NCI-H345 treated with DMSO at 0.1 percent for 48 hours (cell line): ENCODE data around the gene HELZ2.
"Not testable (repeated sequence)": the region's sequence is repeated elsewhere in the genome, so short reads cannot be mapped to it uniquely, and the experiment has no call there.

Experiments
- DNase-seq: peaks from one replicate; lab custom pipeline; 2025; ENCODE audit not compliant: unreplicated experiment; lab: John Stamatoyannopoulos, UW

The HELZ2 gene

DNA sequence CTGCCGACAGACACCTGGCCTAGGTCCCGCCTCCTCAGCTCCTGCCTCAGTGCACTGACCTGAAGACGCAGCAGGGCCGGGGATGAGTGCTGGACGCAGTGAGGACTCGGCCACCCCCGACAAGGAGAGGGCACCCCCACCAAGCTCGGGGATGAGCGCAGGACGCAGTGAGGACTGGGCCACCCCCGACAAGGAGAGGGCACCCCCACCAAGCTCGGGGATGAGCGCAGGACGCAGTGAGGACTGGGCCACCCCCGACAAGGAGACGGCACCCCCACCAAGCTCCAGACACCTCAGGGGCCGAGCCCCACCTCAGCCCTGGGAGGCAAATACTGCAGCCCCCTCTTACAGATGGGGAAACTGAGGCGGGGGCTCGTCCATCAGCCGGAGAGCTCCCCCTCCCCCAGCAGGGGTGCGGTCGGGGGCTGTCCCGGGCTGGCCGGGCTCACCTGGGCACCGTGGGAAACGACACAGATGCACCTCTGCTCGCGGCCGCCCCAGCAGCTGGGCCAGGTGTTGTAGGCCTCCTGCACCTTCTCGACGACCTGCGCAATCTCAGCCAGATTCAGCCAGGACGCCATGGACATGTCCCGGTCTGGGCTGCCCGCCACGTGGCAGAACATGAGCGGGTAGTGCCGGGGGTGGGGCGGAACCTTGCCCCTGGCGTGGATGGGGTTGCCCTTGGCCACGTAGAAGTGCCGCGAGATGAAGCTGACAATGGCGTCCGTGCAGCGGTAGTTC, 7.5 kb downstream of the HELZ2 start:
- DNase-seq: no peak

DNA sequence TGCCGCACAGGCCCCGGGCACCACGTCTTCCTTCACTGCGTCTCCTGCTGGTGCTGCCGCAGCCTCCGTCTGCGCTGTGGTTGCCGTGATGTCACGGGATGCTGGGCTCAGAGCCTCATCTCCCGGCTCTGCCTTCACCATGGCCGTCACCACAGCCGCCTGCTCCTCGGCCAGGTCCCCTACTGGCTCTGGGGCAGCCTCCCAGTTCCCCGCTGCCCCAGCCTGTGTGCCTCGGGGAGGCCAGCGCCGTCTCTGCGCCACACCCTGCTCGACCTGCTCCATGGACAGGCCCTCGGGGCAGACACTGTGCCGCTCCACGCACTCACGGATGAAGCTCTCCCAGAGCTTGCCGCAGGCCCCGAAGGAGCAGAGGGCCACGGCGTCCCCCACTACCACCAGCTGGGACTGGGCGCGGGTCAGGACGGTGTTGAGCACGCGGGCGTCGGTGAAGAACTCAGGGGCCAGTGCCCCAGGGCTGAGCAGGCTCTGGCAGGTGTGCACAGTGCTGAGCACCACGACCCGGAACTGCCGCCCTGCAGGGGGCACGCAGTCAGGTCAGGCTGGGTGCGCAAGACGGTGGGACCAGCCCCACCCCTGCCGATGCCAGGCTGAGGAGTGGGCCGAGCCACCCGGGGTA, 8.2 kb downstream of the HELZ2 start:
- DNase-seq: no peak

DNA sequence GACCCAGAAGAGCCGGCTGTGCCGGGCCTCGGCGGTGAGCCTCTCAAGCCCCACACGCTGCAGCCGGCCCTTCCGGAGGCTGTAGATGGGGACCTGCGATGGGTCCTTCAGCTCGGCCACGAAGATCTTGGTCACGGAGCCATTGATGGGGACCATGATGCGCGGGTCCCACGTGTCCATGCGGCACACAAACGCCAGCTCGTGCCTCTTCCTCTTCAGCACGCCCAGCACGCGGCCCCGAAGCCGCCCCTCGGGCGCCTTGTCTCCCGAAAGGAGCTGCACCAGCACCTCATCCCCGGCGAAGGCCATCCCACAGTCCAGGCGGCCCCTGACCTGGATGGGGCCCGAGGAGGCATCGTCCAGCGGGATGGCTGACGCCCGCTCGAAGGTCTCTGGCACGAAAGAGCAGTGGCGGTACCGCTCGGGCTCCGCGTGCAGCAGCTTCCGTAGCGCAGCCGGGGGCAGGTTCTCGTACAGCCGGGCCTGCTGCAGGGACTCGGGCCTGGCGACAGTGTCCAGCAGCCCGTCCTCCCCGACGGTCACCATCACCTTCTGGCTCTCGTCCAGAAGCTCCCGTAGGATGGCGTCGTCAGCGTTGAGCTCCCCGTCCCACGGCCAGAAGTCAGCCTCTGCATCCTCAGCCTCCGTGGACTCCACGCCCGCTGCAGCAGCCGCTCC, 8.9 kb downstream of the HELZ2 start:
- DNase-seq: no peak

DNA sequence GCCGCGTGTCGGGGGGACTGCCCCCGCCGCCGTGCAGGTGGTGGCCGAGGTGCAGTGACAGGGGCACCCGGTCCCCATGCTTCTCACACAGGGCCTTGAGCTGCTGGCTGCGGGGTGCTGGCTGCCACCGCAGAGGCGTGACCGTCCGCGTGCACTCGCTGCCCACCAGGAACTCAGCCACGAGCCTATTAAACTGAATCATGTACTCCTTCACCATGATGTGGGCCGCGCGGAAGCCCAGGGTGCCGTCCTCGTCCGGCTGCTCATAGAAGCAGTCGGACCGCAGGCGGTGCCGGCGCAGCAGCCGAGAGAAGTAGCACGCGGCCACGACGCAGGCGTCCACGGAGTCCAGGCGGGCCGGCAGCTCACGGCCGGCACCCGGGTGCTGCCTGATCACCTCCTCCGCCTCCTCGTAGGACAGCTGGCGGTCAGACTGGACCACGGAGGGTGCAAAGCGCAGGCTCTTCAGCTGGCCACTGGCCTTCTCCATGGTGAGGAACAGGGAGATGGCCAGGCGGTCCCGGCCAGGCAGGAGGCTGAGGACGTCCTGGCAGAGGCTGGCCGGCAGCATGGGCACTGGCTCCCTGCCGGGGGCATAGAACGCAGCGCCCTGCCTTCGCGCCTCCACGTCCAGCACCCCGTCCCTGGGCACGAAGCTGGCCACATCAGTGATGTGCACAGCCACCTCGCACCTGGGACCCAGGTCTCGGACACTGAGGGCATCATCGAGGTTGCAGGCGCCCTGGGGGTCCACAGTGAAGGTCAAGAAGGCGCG, 9.8 kb downstream of the HELZ2 start:
- DNase-seq: no peak

DNA sequence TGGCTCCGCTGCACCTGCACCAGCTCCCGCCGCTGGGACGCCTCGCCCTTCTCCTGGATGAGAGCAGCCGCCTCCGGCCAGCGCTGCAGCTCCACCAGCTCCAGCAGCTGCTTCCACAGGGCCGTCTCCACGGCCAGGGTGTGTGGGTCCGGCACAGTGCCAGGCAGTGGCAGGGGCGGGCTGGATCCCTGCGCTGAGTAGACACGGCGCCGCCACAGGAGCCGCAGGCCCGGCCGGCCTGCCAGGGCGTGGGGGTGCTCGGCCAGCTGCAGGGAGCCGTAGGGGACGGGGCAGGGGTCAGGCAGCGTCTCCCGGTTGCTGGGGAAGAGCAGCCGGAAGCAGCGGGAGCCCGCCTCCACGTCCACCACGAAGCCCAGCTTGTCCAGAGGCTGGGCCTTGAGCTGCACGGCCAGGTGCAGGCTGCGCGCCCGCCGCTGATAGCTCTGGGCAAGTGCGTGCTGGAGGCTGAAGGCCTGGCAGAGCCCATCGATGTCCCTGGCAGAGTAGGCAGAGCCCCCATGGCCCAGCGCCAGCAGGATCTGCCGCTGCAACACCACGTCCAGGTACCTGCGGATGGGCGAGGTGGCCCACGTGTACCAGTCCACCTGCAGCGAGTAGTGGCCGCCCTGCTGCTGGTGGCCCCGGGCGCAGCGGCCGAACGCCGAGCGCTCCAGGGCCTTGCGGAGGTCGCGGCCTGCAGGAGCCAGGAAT, 10.7 kb downstream of the HELZ2 start:
- no peak for DNase-seq

DNA sequence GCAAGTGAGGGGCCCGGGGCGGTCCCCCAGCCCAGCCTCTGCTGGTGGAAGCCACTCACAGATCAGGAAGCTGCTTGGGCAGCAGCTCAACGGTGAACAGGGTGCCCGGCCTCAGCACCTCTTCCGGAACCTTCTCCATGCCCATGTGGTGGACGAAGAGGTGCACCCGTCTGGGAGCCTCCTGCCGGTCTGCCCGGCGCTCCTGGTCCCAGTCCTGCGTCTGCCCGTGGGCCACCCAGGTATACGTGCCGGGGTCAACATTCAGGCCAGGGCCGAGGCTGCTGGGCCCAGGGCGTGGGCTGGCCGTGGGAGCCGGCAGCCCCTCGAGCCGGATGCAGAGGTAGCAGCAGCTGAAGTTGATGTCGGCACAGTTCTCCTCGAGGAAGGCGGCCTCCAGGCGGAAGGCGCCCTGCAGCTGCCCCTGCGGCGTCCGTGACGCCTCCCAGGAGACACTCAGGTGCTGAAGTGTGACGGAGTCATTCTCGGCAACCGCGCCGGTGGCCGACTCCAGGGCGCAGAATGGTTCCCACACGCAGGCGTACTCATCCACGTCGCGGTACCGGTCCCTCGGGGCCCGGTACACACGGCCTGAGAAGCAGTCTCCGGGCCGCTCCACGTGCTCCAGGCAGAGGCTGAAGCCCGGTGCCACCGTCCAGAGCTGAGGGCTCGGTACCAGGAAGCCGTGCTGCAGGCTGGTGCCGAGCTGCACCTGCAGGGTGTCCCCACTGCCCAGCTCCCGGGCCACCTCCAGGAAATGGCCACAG, 11.4 kb downstream of the HELZ2 start:
- no peak for DNase-seq

DNA sequence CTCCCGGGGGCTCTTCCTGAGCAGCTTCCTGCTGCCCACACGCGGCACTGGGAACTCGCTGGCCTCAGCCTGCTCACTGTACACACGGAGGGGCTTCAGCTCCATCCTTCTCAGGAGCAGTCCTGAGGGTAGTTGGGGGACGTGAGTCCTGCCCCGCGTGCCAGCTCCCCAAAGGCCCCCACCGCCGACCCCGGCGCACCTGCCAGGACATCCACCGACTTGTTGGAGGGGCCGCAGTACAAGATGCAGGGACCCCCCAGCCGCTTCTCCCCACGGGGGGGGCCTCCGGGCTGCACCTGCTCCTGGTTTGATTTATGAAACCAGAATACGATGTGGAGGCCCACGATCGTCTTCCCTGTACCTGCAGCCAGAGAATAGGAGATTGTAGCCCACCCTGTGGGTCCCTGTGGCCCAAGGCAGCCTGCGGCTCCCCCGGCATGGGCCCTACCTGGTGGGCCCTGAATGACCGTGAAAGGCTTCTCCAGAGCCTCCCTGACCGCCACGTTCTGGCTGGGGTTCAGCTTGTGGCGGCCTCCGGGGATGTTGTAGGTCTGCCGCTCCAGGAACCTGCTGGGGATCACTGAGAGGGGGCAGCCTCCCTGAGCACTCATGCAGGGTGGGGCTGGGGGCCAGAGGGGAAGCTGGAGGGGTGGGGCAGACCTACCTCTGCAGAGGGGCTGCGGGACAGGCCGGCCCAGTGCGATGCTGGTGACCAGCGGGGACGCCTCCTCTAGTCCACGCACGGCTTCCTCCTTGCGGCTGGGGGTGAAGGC, 12.2 kb downstream of the HELZ2 start:
- DNase-seq: no peak

DNA sequence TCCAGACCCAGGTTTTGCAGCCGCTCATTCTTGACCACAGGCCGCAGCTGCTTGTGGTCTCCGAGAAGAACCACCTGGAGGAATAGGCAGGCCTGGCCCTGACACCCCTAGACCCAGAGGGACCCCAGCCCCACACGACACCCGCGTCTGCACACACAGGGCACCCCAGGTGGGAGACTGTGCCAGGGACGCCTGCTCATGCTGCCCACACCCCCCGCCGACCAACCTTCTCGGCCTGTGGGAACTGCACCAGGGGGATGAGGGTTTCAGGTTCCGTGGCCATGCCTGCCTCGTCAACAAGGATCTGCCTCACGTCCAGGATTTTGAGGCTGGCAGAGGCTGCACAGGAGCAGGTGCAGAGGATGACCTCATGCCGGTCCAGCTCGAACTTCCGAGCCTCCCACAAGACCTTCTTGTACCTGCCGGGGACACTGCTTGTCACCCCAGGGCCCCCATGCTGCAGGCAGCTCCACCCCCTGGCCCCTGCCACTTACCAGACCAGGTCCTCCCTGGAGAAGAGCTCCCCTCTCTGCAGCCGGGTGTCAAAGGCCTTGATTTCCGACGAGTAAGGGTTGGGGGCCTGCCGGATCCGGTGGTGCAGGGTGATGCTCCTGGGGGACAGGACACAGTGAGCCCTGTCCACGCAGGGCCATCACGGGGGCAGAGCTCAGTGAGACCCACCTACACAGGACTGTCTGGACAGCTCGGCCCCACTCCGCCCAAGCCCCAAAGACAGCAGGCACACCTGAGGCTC, 13.0 kb downstream of the HELZ2 start:
- no peak for DNase-seq

DNA sequence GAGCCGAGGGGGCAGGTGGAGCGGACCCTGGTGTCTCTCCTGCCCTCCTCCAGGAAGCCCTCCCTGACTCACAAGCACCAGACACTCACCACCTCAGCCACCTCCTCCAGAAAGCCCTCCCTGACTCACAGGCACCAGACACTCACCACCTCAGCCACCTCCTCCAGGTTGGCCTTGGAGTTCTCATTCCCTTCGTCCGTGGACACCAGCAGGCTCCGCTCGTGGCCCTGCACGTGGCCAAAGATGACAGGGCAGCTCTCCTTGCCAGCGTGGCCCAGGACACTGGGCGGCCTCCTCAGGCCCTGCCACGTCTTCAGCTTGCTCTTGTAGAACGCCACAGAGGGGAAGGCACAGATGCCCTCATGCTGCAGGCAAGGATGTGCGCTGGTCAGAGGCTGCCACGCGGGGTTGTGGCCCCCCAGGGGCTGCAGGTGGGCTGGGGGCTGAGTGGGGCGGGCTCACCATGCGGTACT, 13.7 kb downstream of the HELZ2 start:
- no peak for DNase-seq

DNA sequence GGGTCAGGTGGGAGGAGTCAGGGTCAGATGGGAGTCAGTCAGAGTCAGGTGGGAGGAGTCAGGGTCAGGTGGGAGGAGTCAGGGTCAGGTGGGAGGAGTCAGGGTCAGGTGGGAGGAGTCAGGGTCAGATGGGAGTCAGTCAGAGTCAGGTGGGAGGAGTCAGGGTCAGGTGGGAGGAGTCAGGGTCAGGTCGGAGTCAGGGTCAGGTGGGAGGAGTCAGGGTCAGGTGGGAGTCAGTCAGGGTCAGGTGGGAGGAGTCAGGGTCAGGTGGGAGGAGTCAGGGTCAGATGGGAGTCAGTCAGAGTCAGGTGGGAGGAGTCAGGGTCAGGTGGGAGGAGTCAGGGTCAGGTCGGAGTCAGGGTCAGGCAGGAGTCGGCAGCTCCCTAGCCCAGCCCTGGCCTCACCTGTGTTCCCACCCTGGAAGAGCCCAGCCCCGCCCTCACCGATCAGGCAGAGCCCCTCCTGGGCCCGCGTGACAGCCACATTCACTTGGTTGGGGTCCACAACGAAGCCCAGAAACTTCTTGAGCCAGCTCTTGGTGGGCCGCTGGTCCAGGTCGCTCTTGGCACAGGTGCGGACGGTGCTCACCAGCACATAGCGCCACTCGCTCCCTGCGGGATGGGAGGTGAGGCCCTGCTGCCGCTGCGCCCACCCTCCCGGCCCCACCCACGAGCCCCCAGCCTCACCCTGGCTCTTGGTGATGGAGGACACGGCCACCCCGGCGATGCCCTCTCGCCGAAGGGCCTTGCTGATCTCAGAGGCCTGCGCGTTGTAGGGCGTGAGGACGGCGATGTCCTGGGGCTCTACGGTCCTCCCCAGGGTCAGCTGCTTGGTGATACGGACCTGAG, 14.3 kb downstream of the HELZ2 start:
- not testable (repeated sequence) for DNase-seq

DNA sequence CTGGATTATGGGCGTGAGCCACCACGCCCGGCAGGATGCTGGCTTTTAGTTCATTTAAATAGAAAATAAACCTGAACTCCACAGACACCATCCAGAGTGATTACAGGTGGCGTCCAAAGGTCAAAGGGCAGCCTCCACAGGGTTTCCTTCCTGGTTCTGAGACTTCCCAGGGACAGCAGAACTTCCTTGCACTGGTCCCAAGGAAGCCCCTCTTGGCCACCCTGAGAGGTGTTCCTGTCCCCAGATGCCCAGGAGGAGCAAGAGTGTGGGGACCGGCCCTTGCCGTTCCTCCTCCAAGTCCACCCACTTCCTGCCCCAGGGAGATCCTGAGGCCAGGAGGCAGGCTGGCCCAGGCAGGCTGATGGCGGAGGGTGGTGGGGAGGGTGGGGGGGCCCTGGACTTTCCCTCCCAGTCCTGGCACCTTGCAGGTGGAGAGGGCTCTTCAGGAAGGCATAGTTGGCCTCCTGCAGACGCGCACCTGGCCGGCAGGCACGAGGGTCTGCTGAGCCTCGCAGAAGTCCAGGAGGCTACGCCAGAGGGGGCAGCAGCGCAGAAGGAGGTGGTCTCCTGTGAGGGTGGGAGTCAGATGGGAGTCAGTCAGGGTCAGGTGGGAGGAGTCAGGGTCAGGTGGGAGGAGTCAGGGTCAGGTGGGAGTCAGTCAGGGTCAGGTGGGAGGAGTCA, 15.1 kb downstream of the HELZ2 start:
- DNase-seq: no peak

DNA sequence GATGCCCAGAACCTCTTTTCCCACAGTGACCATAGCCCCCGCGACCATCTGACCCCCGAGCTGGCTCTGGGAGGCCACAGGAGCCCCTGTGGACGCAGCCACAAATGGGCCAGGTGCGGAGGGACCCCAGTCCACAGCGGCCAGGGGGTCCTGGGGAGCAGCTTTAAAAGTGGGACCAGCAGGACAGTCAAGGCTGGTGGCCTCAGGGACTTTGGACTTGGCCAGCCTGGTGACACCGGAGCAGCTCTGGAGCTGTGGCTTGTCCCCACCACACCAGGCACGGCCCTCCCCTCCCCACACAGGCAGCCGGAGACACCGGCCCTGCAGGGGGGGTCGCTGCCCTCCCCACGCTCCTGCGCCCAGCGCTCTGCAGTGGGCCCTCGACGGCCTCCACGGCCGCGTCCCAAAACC, 16.6 kb downstream of the HELZ2 start:
- DNase-seq: no peak

DNA sequence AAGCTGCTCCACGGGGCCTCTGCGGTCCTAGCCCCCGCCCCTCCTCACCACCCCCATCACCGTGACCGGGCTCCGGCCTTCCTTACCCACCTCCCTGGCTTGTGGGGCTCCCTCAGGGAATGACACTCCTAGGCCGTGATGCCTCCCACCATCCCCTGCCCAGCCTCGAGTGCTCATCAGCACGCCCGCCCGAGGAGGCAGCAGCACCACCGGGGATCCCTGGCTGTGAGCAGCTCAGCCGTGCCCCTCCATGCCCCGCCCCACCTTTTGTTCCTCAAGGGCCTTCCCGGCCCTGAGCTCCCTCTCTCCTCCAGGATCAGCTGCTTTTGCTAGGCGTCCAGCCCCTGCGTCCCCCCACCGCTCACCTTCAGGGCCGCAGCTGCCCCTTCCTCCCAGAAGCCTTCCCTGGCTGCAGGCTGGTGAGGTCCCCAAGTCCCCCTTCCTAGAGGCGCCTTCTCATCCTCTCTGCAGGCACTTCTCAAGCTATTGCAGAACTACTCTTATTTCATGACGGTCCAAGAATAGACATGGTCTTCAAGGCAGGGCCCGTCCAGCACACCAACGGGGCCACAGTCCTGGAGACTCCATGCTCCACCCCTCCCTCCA, 17.1 kb downstream of the HELZ2 start:
- DNase-seq: peak; percentile 47

DNA sequence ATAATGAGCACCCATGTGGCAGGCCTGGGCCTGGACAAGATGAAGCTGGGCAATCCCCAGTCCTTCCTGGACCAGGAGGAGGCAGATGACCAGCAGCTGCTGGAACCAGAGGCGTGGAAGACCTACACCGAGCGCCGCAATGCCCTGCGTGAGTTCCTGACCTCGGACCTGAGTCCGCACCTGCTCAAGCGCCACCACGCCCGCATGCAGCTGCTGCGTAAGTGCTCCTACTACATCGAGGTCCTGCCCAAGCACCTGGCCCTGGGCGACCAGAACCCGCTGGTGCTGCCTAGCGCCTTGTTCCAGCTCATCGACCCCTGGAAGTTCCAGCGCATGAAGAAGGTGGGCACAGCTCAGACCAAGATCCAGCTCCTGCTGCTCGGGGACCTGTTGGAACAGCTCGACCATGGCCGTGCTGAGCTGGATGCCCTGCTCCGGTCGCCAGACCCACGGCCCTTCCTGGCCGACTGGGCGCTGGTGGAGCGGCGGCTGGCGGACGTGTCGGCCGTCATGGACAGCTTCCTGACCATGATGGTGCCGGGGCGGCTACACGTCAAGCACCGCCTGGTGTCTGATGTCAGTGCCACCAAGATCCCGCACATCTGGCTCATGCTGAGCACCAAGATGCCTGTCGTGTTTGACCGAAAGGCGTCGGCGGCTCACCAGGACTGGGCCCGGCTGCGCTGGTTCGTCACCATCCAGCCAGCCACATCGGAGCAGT, 18.2 kb downstream of the HELZ2 start:
- DNase-seq: no peak

DNA sequence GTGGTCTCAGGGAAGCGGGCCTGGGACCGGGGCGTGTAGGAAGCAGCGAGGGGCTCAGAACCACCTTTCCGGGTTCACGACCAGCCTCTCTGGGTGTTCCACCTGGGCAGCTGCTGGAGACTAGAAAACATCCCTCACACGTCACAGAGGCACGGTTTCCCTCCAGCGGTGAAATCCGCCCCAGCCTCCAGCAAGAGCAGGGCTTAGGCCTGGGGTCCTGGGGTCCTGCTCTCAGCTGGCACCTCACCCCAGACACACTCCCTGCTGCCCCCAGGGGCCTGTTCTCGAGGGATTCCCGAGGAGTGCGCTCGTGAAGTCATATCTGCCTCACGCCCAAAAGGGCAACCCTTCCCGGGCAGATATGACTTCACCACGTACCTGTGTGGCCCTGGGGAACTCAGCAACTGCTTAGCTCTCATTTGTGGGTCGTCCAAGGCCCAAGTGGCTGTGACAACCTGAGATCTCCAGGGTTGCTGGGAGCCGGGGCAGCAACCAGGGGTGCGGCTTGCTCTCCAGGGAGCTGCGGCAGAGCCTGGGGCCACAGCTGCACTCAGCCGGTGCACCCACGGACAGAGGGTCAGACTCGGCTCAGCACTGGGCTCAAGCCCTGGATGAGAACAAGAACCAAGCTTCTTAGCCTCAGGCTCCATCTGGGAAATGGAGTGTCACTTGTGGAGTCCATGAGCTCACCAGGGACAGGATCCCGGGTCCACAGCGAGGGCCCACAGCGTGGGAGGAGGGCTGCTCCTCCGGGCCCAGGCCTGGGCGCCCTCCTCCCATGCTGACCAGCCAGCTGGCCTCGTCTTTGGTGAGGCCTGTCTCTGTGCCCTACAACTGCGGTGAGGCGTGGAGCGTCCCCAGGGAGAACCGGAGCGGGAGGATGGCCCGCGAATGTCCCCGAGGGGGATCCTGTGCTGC, 19.4 kb downstream of the HELZ2 start:
- DNase-seq: no peak
